Esophagus muscularis mucosa (tissue), 3 donors: Measurements from ENCODE around the gene STK33.

Experiments
- CTCF ChIP-seq, 3 experiments: fragments of 200-600 bp in 2 of 3; fragments of 450-650 bp in 1 of 3; sonication (generic) in 2 of 3; IDR thresholded peaks; one replicate each; pipeline ENCODE4 v1.5.1; 2017 to 2019; ENCODE audit warnings: antibody characterized with exemption in 3 of 3, mild to moderate bottlenecking in 2 of 3, moderate library complexity in 1 of 3
- POLR2A ChIP-seq: fragments of 450-650 bp; IDR thresholded peaks from one replicate; pipeline ENCODE4 v1.6.1; 2017; ENCODE audit warnings: antibody characterized with exemption, moderate library complexity, mild to moderate bottlenecking, low read depth
- POLR2AphosphoS5 ChIP-seq, 2 donors: sonication (generic); formaldehyde crosslinking; IDR thresholded peaks; one replicate each; pipeline ENCODE4 v1.6.1; 2017; ENCODE audit warnings: antibody characterized with exemption in 2 of 2

- TF ChIP-seq CTCF (IDR thresholded peaks at IDR 0.05) (no peak), POLR2A (no peak), POLR2AphosphoS5 (IDR thresholded peaks at IDR 0.05) (no peak)
Observed at GRCh38 chr11:8543278-8543677, 50.8 kb downstream of the STK33 start.
